Measurements from ENCODE around the gene FBXW9.

GRCh38 chr19:12668346-12668745 lies 28.1 kb downstream of the FBXW9 start:
- TF ChIP-seq POLR2A (IDR thresholded peaks at IDR 0.05) = no peak
- no peak for TF ChIP-seq CTCF (IDR thresholded peaks at IDR 0.05)
